Activated naive CD8-positive, alpha-beta T cell treated with anti-CD3 and anti-CD28 coated beads, Interleukin-2, amount 10 ng/mL, durations not matched to agents 7 days and 5 days (primary cell): Measurements from ENCODE around the gene NPAS4. TPM values are rescaled to one million over a fixed set of nuclear protein-coding genes. Genes with fewer than 3 reads are reported as not detected.

Experiments used
- ATAC-seq: fragments of 150-1000 bp; cut with Tn5 transposase; one replicate; pipeline ENCODE4 v1.10.0; 2021; ENCODE audit warnings: low read depth, moderate library complexity
- POLR2A ChIA-PET: fragments of 350-600 bp; sonication (Branson Sonifier 250); formaldehyde crosslinking; loops from one replicate; lab custom pipeline; 2021; ENCODE audit warnings: antibody characterized with exemption; lab: Charles Lee
- DNase-seq: peaks from one replicate; pipeline ENCODE4 v3.0.0; 2021
- H3K27ac Mint-ChIP-seq: one replicate; pipeline ENCODE4 v1.8.0; 2022; ENCODE audit warnings: mild to moderate bottlenecking, mixed read lengths
- H3K27me3 Mint-ChIP-seq: one replicate; pipeline ENCODE4 v1.8.0; 2022; ENCODE audit warnings: mild to moderate bottlenecking, moderate library complexity, mixed read lengths
- H3K36me3 Mint-ChIP-seq: one replicate; pipeline ENCODE4 v1.8.0; 2021; ENCODE audit warnings: mild to moderate bottlenecking, mixed read lengths
- H3K4me1 Mint-ChIP-seq: one replicate; pipeline ENCODE4 v1.8.0; 2021; ENCODE audit warnings: mixed read lengths
- H3K4me3 Mint-ChIP-seq: one replicate; pipeline ENCODE4 v1.8.0; 2022; ENCODE audit warnings: mild to moderate bottlenecking, moderate library complexity, mixed read lengths
- H3K9me3 Mint-ChIP-seq: one replicate; pipeline ENCODE4 v1.8.0; 2021; ENCODE audit warnings: mixed read lengths
- total RNA-seq, 2 experiments: library from RNA; stranded (reverse); gene quantifications; one replicate each; pipeline ENCODE4 v1.2.3, GENCODE V29; 2021

Gene NPAS4
- total RNA-seq, 2 experiments from 2014 or later: 0.23 to 0.67 TPM

DNA sequence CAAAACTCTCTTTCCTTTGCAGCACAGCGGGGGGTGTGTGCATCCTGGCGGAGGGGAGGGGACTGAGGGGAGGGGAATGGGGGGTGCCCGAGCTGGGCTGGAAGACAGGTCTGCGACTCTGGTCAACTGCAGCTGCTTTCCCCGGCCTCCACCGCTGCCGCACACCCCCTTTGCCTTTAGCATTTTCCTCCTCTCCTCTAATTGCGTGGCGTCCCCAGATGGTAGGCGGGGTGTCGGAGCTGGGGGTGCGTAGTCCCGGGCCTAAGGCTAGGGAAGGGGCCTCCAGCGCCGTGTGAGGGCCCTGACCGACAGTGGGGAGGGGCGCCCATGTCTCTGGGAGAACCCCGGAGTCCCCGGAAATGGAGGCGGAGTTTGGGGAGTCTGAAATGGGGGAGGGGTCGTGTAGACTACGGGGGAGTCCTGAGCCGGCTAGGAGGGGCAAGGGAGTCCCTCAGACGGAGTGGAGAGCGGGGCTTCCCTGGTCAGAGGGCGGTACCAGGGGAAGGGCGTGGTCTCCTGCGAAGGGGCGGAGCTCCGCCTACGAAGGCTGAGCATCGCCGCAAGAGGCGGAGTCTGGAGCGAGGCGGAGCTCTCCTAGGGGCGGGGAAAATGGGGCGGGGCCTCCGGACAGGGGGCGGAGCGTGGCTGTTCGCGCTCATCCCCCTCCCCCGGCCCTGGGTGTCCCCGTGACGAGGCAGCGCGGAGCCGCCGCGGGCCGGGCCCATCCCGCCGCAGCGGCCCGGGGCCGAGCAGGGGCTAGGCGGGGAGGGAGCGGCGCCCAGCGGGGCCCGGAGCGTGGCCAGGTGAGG, 45.6 kb downstream of the NPAS4 start, which contains the start of gene PELI3:
Gene PELI3 (plus strand): TSS at position 681 of the 809 bp plus-strand sequence. CDS start 1,224 bp downstream, outside the sequence.
- Mint-ChIP-seq H3K4me3 (peak within 1 kb of the TSS; percentile 92), H3K27me3 (peaks cover 3% of the 10 kb centered on the region), H3K27ac (peak within 1 kb of the TSS; percentile 71), H3K9me3 (peaks cover 2% of the 10 kb centered on the region), H3K36me3 (peaks cover 9% of the 10 kb centered on the region), H3K4me1 (peaks cover 31% of the 10 kb centered on the region)
- ATAC-seq (peak; percentile 80), DNase-seq (peak; percentile 94)
- POLR2A ChIA-PET: interaction anchor here (0.6 to 2.7 kb wide), 13 partner anchors 13 to 607 kb away, joined by 3 to 22 read pairs (median 5); partner anchors contain the start of genes ACTN3, DPP3, MRPL11 and RBM14

- peaks cover 29% of the 10 kb centered on the region for H3K4me1 Mint-ChIP-seq
- DNase-seq (no peak), ATAC-seq (peak; percentile 65)
- peak overlapping the region; percentile 92 for H3K4me3 Mint-ChIP-seq
- POLR2A ChIA-PET: interaction anchor here (0.6 to 2.7 kb wide), 11 partner anchors 13 to 375 kb away, joined by 4 to 22 read pairs (median 5); partner anchors contain the start of genes ACTN3, DPP3, MRPL11 and RBM14
- H3K27ac Mint-ChIP-seq: peak overlapping the region; percentile 56
- H3K27me3 Mint-ChIP-seq: peaks cover 3% of the 10 kb centered on the region
- peaks cover 7% of the 10 kb centered on the region for H3K36me3 Mint-ChIP-seq
- H3K9me3 Mint-ChIP-seq: no peaks in the 10 kb centered on the region
Measured at GRCh38 chr11:66467034-66467659, 46.3 kb downstream of the NPAS4 start.

DNA sequence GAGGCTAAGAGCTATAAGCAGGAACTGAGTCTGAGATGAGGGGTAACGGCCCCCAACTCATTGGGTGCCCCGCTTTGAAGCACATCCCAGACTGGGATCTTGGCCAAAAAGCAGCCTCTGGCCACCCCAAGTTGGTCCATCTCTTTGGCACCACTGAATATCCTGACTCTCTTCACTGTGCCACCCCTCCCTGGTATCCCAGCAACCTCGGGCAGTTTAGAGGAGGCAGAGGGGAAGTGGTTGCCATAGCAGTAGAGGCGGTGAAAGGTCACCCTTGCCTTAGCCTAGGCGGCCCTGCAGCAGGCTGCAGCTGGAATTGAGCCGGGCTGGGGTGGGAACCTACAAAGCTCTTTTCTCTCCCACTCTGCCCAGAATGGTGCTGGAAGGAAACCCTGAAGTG, 46.9 kb downstream of the NPAS4 start:
- ATAC-seq: no peak
- H3K4me1 Mint-ChIP-seq: peaks cover 25% of the 10 kb centered on the region
- H3K36me3 Mint-ChIP-seq: peaks cover 3% of the 10 kb centered on the region
- no peak for DNase-seq
- POLR2A ChIA-PET: interaction anchor here (2.3 kb wide), 1 partner anchor 13 kb away, joined by 22 read pairs; the partner anchor contains the start of gene DPP3
- H3K27ac Mint-ChIP-seq: peak overlapping the region; percentile 56
- H3K4me3 Mint-ChIP-seq: peak overlapping the region; percentile 92
- no peaks in the 10 kb centered on the region for H3K9me3 Mint-ChIP-seq
- H3K27me3 Mint-ChIP-seq: peaks cover 3% of the 10 kb centered on the region

DNA sequence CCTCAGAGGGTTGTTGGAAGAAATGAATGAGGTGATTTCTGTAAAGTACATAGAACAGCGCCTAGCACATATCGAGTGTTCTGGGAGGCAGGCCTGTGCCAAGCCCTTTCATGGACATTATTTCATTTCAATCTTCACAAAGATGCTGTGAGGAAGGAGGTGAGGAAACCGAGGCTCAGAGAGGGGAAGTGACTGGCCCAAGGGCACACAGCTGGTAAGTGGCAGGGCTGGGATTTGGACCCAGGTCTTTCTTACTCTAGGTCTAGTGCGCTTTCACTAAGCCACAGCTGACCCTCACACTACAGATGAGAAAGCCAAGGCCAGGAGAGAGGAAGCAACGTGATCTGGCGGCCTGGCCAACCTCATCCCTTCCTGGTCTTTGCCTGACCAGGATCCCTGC, 47.9 kb downstream of the NPAS4 start:
- peaks cover 1% of the 10 kb centered on the region for H3K36me3 Mint-ChIP-seq
- peak overlapping the region; percentile 35 for H3K4me3 Mint-ChIP-seq
- DNase-seq (no peak), ATAC-seq (no peak)
- H3K27ac Mint-ChIP-seq: no peak overlapping the region
- POLR2A ChIA-PET: no interaction called here
- no peaks in the 10 kb centered on the region for H3K9me3 Mint-ChIP-seq
- H3K27me3 Mint-ChIP-seq: peaks cover 3% of the 10 kb centered on the region
- H3K4me1 Mint-ChIP-seq: peaks cover 20% of the 10 kb centered on the region

GRCh38 chr11:66469441-66469840, 48.6 kb downstream of the NPAS4 start:
- no peak for ATAC-seq
- H3K36me3 Mint-ChIP-seq: peaks cover 1% of the 10 kb centered on the region
- H3K27ac Mint-ChIP-seq: no peak overlapping the region
- H3K27me3 Mint-ChIP-seq: peaks cover 3% of the 10 kb centered on the region
- H3K4me1 Mint-ChIP-seq: peaks cover 20% of the 10 kb centered on the region
- no peak overlapping the region for H3K4me3 Mint-ChIP-seq
- no peaks in the 10 kb centered on the region for H3K9me3 Mint-ChIP-seq
- DNase-seq: no peak
- POLR2A ChIA-PET: no interaction called here

DNA sequence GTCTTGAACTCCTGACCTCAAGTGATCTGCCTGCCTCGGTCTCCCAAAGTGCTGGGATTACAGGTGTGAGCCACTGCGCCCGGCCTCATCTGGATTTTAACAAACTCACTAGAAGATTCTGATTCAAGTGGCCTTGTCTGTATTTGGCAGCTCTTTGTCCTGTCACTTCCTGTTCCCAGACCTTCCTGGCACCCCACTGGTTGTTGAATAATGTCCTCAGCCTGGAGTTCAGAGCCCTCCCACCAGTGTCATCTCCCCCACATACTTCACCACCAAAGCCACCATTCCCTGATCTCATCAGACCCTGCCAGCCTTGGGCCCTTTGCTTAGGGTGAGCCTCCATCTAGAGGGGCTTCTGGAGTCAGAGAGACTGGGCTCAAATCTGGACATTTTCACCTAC, 49.2 kb downstream of the NPAS4 start:
- DNase-seq: no peak
- Mint-ChIP-seq H3K4me1 (peaks cover 19% of the 10 kb centered on the region), H3K4me3 (no peak overlapping the region), H3K27ac (no peak overlapping the region), H3K9me3 (no peaks in the 10 kb centered on the region), H3K36me3 (peaks cover 1% of the 10 kb centered on the region), H3K27me3 (peaks cover 3% of the 10 kb centered on the region)
- POLR2A ChIA-PET: interaction anchor here (1.3 kb wide), 1 partner anchor 10 kb away, joined by 5 read pairs; the partner anchor contains the start of gene DPP3
- no peak for ATAC-seq

DNA sequence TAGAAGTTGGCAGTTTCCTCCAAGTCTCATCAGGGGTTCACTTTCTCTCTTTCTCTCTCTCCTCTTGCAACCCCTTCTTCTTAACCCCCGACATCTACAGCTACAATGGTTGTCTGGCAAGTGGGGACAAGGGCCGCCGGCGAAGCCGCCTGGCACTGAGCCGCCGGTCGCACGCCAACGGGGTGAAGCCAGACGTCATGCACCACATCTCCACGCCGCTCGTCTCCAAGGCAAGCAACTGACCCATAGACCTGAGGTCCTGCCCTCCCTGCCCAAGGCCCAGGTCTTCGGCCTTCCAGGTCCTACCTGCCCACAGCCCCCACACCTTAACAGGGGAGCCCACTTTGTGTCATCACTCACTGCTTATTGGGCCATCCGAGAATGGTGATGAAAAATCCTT, 50.3 kb downstream of the NPAS4 start:
- peaks cover 15% of the 10 kb centered on the region for H3K4me1 Mint-ChIP-seq
- H3K27me3 Mint-ChIP-seq: peaks cover 3% of the 10 kb centered on the region
- ATAC-seq: no peak
- H3K4me3 Mint-ChIP-seq: no peak overlapping the region
- peak overlapping the region; percentile 48 for H3K27ac Mint-ChIP-seq
- peaks cover 1% of the 10 kb centered on the region for H3K36me3 Mint-ChIP-seq
- no peaks in the 10 kb centered on the region for H3K9me3 Mint-ChIP-seq
- no peak for DNase-seq
- POLR2A ChIA-PET: interaction anchor here (0.6 to 1.3 kb wide), 2 partner anchors 9 to 173 kb away, joined by 3 to 5 read pairs; partner anchors contain the start of gene DPP3

- POLR2A ChIA-PET: interaction anchor here (0.6 kb wide), 1 partner anchor 172 kb away, joined by 3 read pairs; no protein-coding TSS in a partner anchor
- Mint-ChIP-seq H3K27ac (no peak overlapping the region), H3K27me3 (peaks cover 3% of the 10 kb centered on the region), H3K4me3 (no peak overlapping the region), H3K4me1 (peaks cover 13% of the 10 kb centered on the region), H3K36me3 (peaks cover 1% of the 10 kb centered on the region), H3K9me3 (no peaks in the 10 kb centered on the region)
- DNase-seq (no peak), ATAC-seq (no peak)
Measured at GRCh38 chr11:66472054-66472453, 51.2 kb downstream of the NPAS4 start.

DNA sequence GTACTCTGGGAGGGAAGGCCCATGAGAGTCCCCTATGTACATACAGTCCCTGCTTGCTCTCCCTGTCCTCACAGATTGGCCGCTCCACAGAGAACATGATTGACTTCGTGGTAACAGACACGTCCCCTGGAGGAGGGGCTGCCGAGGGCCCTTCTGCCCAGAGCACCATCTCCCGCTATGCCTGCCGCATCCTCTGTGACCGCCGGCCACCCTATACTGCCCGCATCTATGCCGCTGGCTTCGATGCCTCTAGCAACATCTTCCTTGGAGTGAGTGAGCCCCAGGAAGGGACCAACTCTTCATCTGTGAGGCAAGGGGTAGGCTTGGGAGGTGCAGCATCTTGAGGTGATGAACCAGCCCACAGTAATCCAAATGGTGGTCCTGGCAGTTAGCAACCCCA, 52.3 kb downstream of the NPAS4 start:
- peaks cover 1% of the 10 kb centered on the region for H3K27me3 Mint-ChIP-seq
- no peak overlapping the region for H3K27ac Mint-ChIP-seq
- no peak for DNase-seq
- no peaks in the 10 kb centered on the region for H3K9me3 Mint-ChIP-seq
- peaks cover 1% of the 10 kb centered on the region for H3K36me3 Mint-ChIP-seq
- H3K4me3 Mint-ChIP-seq: no peak overlapping the region
- peaks cover 7% of the 10 kb centered on the region for H3K4me1 Mint-ChIP-seq
- POLR2A ChIA-PET: no interaction called here
- ATAC-seq: no peak

GRCh38 chr11:66473608-66474515, 53.0 kb downstream of the NPAS4 start:
- ATAC-seq (no peak), DNase-seq (no peak)
- no peaks in the 10 kb centered on the region for H3K9me3 Mint-ChIP-seq
- peaks cover 1% of the 10 kb centered on the region for H3K36me3 Mint-ChIP-seq
- POLR2A ChIA-PET: no interaction called here
- peaks cover 6% of the 10 kb centered on the region for H3K4me1 Mint-ChIP-seq
- H3K27me3 Mint-ChIP-seq: no peaks in the 10 kb centered on the region
- H3K27ac Mint-ChIP-seq: no peak overlapping the region
- H3K4me3 Mint-ChIP-seq: no peak overlapping the region

- POLR2A ChIA-PET: no interaction called here
- Mint-ChIP-seq H3K27ac (no peak overlapping the region), H3K9me3 (no peaks in the 10 kb centered on the region)
Measured at GRCh38 chr11:66475349-66476172, 54.7 kb downstream of the NPAS4 start.

More at GRCh38 chr11:66475349-66476172, 54.7 kb downstream of the NPAS4 start:
- H3K36me3 Mint-ChIP-seq: peaks cover 1% of the 10 kb centered on the region
- no peak for ATAC-seq
- DNase-seq: no peak
- no peaks in the 10 kb centered on the region for H3K27me3 Mint-ChIP-seq
- no peak overlapping the region for H3K4me3 Mint-ChIP-seq
- H3K4me1 Mint-ChIP-seq: peaks cover 10% of the 10 kb centered on the region
